ENCODE results near the gene MRPL43. TPM values are rescaled to one million over a fixed set of nuclear protein-coding genes. Genes with fewer than 3 reads are reported as not detected.

MRPL43 gene
- total and polyA plus RNA-seq, 9 of the 15 experiments (the other 6 are each of a cell fraction or from before 2014, with no cell fraction given): 15.1 to 63.7 (median 37.2) TPM

GRCh38 chr10:100998991-100999741 is 11.9 kb upstream of the MRPL43 start (continued):
- TF ChIP-seq ZNF263 (CRISPR knock-in tag; IDR thresholded peaks at IDR 0.05; ENCODE audit: borderline replicate concordance): no peak
- peak; percentile 71; the same call in 1 of the 2 replicates for TF ChIP-seq ZNF583 (CRISPR knock-in tag; IDR thresholded peaks at IDR 0.05)
- no peak; the same call in 1 of the 2 replicates for TF ChIP-seq VEZF1 (CRISPR knock-in tag; IDR thresholded peaks at IDR 0.05)
- TF ChIP-seq KDM5B (IDR thresholded peaks at IDR 0.05; ENCODE audit: insufficient replicate concordance, low read depth, low read length): peak; percentile 57
- peak; percentile 85 for TF ChIP-seq POLR2G (IDR thresholded peaks at IDR 0.05; ENCODE audit: low read depth, low read length)
- peak; percentile 62 to 71; a peak in 3 of 4 replicates for TF ChIP-seq NRF1 (conservative IDR thresholded peaks at IDR 0.05 in 1 of 2, IDR thresholded peaks at IDR 0.05 in 1 of 2)
- TF ChIP-seq NCOA1 (IDR thresholded peaks at IDR 0.05; ENCODE audit: low read depth): no peak
- peak; percentile 7; the same call in 1 of the 2 replicates for TF ChIP-seq NFIC (IDR thresholded peaks at IDR 0.05)
- no peak for TF ChIP-seq HDAC2 (IDR thresholded peaks at IDR 0.05)
- TF ChIP-seq PCBP1 (IDR thresholded peaks at IDR 0.05; ENCODE audit: low read depth, low read length, poor library complexity, severe bottlenecking): no peak
- peak; percentile 47; the same call in 1 of the 2 replicates for TF ChIP-seq MYC (IDR thresholded peaks at IDR 0.05; ENCODE audit: low read depth, low read length)
- no peak for TF ChIP-seq MYC (CRISPR knock-in tag; IDR thresholded peaks at IDR 0.05; ENCODE audit: borderline replicate concordance, low read depth)
- TF ChIP-seq ZNF224 (CRISPR knock-in tag; IDR thresholded peaks at IDR 0.05): no peak
- no peak for TF ChIP-seq KLF10 (CRISPR knock-in tag; IDR thresholded peaks at IDR 0.05)
- peak; percentile 37 for TF ChIP-seq CCNT2 (IDR thresholded peaks at IDR 0.05; ENCODE audit: borderline replicate concordance, extremely low read depth, insufficient read length, low read depth, low read length)
- TF ChIP-seq ZC3H4 (CRISPR knock-in tag; IDR thresholded peaks at IDR 0.05; ENCODE audit: borderline replicate concordance): no peak; the same call in 1 of the 2 replicates
- no peak for TF ChIP-seq OTX1 (CRISPR knock-in tag; IDR thresholded peaks at IDR 0.05)
- peak; percentile 26; the same call in 1 of the 2 replicates for TF ChIP-seq ZSCAN32 (CRISPR knock-in tag; IDR thresholded peaks at IDR 0.05)
- 0 out of 2 replicates have a peak, but pooled peaks have one; percentile 18 for TF ChIP-seq THRB (CRISPR knock-in tag; conservative IDR thresholded peaks at IDR 0.05)
- TF ChIP-seq GTF3C2 (IDR thresholded peaks at IDR 0.05; ENCODE audit: borderline replicate concordance, extremely low read depth, insufficient read length): no peak
- TF ChIP-seq JUND (IDR thresholded peaks at IDR 0.05; ENCODE audit: borderline replicate concordance, low read depth, low read length): no peak
- TF ChIP-seq JUND (tag; IDR thresholded peaks at IDR 0.05; ENCODE audit: borderline replicate concordance, low read depth, low read length): no peak
- no peak for TF ChIP-seq ZNF347 (CRISPR knock-in tag; IDR thresholded peaks at IDR 0.05; ENCODE audit: low read depth)
